B cell (primary cell): ENCODE data around the gene RHCG.

Experiments
- EZH2 ChIP-seq: IDR thresholded peaks from 2 replicates; pipeline ENCODE4 v1.6.1; 2012; ENCODE audit warnings: borderline replicate concordance, low read depth, mild to moderate bottlenecking, moderate library complexity, low read length; ENCODE audit not compliant: insufficient read depth, poor library complexity, severe bottlenecking
- TF ChIP-seq, protein P1 (sequence below): fragments of 200-600 bp; IDR thresholded peaks from one replicate; pipeline ENCODE4 v1.8.0; 2022; ENCODE audit warnings: antibody characterized with exemption, mild to moderate bottlenecking

DNA sequence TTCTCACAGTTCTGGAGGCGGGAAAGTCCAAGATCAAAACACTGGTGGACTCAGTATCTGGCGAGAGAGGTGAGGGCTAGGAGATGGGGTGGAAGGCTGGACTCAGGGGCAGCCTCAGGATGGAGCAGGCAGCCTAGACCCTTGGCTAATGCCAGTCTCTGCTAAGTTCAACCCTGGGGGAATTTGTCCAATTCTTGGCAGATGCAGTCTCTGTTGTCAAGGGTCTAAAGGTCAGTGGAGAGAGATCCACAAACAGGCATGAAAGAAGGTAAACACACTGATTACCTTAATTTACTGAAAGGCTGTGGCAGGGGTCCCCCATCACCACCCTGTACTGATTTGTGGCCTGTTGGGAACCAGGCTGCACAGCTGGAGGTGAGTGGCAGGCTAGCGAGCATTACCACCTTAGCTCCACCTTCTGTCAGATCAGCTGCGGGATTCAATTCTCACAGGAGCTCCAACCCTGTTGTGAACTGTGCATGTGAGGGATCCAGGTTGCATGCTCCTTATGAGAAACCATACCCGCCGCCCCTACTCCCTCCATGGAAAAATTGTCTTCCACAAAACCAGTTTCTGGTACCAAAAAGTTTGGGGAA lies 32.5 kb upstream of the RHCG start:
- TF ChIP-seq, protein P1, sequence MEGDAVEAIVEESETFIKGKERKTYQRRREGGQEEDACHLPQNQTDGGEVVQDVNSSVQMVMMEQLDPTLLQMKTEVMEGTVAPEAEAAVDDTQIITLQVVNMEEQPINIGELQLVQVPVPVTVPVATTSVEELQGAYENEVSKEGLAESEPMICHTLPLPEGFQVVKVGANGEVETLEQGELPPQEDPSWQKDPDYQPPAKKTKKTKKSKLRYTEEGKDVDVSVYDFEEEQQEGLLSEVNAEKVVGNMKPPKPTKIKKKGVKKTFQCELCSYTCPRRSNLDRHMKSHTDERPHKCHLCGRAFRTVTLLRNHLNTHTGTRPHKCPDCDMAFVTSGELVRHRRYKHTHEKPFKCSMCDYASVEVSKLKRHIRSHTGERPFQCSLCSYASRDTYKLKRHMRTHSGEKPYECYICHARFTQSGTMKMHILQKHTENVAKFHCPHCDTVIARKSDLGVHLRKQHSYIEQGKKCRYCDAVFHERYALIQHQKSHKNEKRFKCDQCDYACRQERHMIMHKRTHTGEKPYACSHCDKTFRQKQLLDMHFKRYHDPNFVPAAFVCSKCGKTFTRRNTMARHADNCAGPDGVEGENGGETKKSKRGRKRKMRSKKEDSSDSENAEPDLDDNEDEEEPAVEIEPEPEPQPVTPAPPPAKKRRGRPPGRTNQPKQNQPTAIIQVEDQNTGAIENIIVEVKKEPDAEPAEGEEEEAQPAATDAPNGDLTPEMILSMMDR: no peak
- no peak for TF ChIP-seq EZH2
